Measurements from ENCODE around the gene TMEM106A.
"Not testable (repeated sequence)": the region's sequence is repeated elsewhere in the genome, so short reads cannot be mapped to it uniquely, and the experiment has no call there.

Gene TMEM106A

GRCh38 chr17:43211480-43212402, at the start of gene TMEM106A:
Gene TMEM106A (plus strand): TSS chr17:43211875. CDS start chr17:43213042, 1,167 bp downstream.
- peak; percentile 67 for DNase-seq

- DNase-seq, result not testable (repeated sequence)
Measured at GRCh38 chr17:43165971-43166370, 45.7 kb upstream of the TMEM106A start.

GRCh38 chr17:43169561-43170139, 42.0 kb upstream of the TMEM106A start:
- DNase-seq, result peak; percentile 6

GRCh38 chr17:43170140-43170765, 41.4 kb upstream of the TMEM106A start:
- peak; percentile 82 for DNase-seq

- peak; percentile 92 for DNase-seq
Measured at GRCh38 chr17:43170766-43171585, 40.7 kb upstream of the TMEM106A start, which contains the start of gene NBR1. Gene NBR1 (plus strand): TSS chr17:43171214. CDS start chr17:43175800, 4,586 bp downstream.

GRCh38 chr17:43171586-43172487, 39.8 kb upstream of the TMEM106A start:
- DNase-seq, result no peak

GRCh38 chr17:43175213-43176118, 36.2 kb upstream of the TMEM106A start:
- no peak for DNase-seq

- no peak for DNase-seq
Measured at GRCh38 chr17:43176119-43176570, 35.5 kb upstream of the TMEM106A start.

- DNase-seq, result no peak
Measured at GRCh38 chr17:43183921-43184320, 27.8 kb upstream of the TMEM106A start.

GRCh38 chr17:43186656-43187055, 25.0 kb upstream of the TMEM106A start:
- DNase-seq, result not testable (repeated sequence)

- DNase-seq, result no peak
Measured at GRCh38 chr17:43193251-43193650, 18.4 kb upstream of the TMEM106A start.

- DNase-seq, result no peak
Measured at GRCh38 chr17:43199633-43200032, 12.0 kb upstream of the TMEM106A start.

- no peak for DNase-seq
Measured at GRCh38 chr17:43200127-43200526, 11.5 kb upstream of the TMEM106A start.

- not testable (repeated sequence) for DNase-seq
Measured at GRCh38 chr17:43203013-43203412, 8.7 kb upstream of the TMEM106A start.

- DNase-seq, result no peak
Measured at GRCh38 chr17:43210576-43210975, 1.1 kb upstream of the TMEM106A start.

GRCh38 chr17:43211123-43211479, 574 bp upstream of the TMEM106A start:
- no peak for DNase-seq

GRCh38 chr17:43212641-43213490, 1.2 kb downstream of the TMEM106A start:
- DNase-seq, result no peak

GRCh38 chr17:43213545-43213944, 1.9 kb downstream of the TMEM106A start:
- DNase-seq, result no peak

- no peak for DNase-seq
Measured at GRCh38 chr17:43215341-43215740, 3.7 kb downstream of the TMEM106A start.

Data from activated CD4-positive, alpha-beta T cell treated with anti-CD3 and anti-CD28 coated beads, Interleukin-2, amount 50 U/mL, for 1 hour (primary cell).